Activated CD4-positive, alpha-beta T cell treated with anti-CD3 and anti-CD28 coated beads, Interleukin-2, amount 10 ng/mL, durations not matched to agents 24 days and 14 days (primary cell): Measurements from ENCODE around the gene MAPK8IP3. TPM values are rescaled to one million over a fixed set of nuclear protein-coding genes. Genes with fewer than 3 reads are reported as not detected.

Experiments
- DNase-seq: peaks from one replicate; pipeline ENCODE4 v3.0.0; 2022
- H3K27ac Mint-ChIP-seq: one replicate; pipeline ENCODE4 v1.8.0; 2022; ENCODE audit warnings: mild to moderate bottlenecking, mixed read lengths
- H3K27me3 Mint-ChIP-seq: one replicate; pipeline ENCODE4 v1.8.0; 2022; ENCODE audit warnings: mixed read lengths
- H3K36me3 Mint-ChIP-seq: one replicate; pipeline ENCODE4 v1.8.0; 2022; ENCODE audit warnings: low read depth, mild to moderate bottlenecking, mixed read lengths
- H3K4me1 Mint-ChIP-seq: one replicate; pipeline ENCODE4 v1.8.0; 2021; ENCODE audit warnings: mixed read lengths
- H3K4me3 Mint-ChIP-seq: one replicate; pipeline ENCODE4 v1.8.0; 2022; ENCODE audit warnings: mild to moderate bottlenecking, moderate library complexity, mixed read lengths
- H3K9me3 Mint-ChIP-seq: one replicate; pipeline ENCODE4 v1.8.0; 2021; ENCODE audit warnings: mixed read lengths
- intact Hi-C: fragments of 100-400 bp; cut with micrococcal nuclease; formaldehyde crosslinking; loops from one replicate; pipeline ENCODE4 v1.15.1; 2023
- total RNA-seq: library from RNA; stranded (reverse); gene quantifications from 2 replicates; pipeline ENCODE4 v1.2.3, GENCODE V29; 2022

Gene MAPK8IP3, protein sequence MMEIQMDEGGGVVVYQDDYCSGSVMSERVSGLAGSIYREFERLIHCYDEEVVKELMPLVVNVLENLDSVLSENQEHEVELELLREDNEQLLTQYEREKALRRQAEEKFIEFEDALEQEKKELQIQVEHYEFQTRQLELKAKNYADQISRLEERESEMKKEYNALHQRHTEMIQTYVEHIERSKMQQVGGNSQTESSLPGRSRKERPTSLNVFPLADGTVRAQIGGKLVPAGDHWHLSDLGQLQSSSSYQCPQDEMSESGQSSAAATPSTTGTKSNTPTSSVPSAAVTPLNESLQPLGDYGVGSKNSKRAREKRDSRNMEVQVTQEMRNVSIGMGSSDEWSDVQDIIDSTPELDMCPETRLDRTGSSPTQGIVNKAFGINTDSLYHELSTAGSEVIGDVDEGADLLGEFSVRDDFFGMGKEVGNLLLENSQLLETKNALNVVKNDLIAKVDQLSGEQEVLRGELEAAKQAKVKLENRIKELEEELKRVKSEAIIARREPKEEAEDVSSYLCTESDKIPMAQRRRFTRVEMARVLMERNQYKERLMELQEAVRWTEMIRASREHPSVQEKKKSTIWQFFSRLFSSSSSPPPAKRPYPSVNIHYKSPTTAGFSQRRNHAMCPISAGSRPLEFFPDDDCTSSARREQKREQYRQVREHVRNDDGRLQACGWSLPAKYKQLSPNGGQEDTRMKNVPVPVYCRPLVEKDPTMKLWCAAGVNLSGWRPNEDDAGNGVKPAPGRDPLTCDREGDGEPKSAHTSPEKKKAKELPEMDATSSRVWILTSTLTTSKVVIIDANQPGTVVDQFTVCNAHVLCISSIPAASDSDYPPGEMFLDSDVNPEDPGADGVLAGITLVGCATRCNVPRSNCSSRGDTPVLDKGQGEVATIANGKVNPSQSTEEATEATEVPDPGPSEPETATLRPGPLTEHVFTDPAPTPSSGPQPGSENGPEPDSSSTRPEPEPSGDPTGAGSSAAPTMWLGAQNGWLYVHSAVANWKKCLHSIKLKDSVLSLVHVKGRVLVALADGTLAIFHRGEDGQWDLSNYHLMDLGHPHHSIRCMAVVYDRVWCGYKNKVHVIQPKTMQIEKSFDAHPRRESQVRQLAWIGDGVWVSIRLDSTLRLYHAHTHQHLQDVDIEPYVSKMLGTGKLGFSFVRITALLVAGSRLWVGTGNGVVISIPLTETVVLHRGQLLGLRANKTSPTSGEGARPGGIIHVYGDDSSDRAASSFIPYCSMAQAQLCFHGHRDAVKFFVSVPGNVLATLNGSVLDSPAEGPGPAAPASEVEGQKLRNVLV (N-terminal part only)
- 78.2 and 80.2 TPM in 2 replicates for total RNA-seq

DNA sequence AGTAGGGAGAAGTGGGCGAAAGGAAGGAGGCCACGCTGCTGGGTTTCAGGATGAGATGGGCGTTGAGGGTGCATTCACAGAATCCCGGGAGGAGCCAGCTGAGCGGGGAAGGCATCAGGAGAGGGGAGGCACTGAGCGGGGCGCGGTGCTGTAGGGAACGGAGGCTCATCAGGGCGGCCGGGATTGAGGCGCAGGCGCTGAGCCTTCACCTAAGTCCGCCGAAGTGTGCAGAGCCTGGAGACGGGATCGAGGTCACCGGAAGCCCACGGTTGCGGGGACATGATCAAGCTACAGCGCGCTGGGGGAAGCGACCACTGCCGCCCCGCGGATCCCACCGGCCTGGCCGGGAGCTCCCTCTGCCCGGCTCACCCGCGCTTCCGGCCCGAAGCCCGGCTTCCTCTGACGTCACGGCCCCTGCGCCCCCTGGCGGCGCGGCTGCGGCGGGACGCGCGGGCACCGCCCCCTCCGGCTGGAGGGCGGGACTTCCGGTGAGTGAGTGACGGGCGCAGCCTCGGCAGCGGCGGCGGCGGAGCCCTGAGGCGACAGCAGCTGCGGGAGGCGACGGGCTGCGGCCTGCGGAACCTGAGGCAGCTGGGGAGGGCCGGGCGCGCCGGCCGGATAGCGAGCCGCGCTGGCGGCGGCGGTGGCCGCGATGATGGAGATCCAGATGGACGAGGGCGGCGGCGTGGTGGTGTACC lies at the start of gene MAPK8IP3:
MAPK8IP3 (plus strand) TSS at position 508 of the 698 bp plus-strand sequence; CDS start at position 653, 145 bp downstream.
- Mint-ChIP-seq H3K27me3 (no peaks in the 10 kb centered on the region), H3K36me3 (peaks cover 19% of the 10 kb centered on the region), H3K9me3 (no peaks in the 10 kb centered on the region), H3K4me3 (peak within 1 kb of the TSS; percentile 99), H3K4me1 (peaks cover 27% of the 10 kb centered on the region), H3K27ac (peak within 1 kb of the TSS; percentile 97)
- DNase-seq = peak; percentile 100
- intact Hi-C loops = loop anchor here (1.0 to 5.0 kb wide), 5 partner anchors 28 to 363 kb away; partner anchors contain the start of genes CRAMP1, EME2, IFT140 and JPT2

DNA sequence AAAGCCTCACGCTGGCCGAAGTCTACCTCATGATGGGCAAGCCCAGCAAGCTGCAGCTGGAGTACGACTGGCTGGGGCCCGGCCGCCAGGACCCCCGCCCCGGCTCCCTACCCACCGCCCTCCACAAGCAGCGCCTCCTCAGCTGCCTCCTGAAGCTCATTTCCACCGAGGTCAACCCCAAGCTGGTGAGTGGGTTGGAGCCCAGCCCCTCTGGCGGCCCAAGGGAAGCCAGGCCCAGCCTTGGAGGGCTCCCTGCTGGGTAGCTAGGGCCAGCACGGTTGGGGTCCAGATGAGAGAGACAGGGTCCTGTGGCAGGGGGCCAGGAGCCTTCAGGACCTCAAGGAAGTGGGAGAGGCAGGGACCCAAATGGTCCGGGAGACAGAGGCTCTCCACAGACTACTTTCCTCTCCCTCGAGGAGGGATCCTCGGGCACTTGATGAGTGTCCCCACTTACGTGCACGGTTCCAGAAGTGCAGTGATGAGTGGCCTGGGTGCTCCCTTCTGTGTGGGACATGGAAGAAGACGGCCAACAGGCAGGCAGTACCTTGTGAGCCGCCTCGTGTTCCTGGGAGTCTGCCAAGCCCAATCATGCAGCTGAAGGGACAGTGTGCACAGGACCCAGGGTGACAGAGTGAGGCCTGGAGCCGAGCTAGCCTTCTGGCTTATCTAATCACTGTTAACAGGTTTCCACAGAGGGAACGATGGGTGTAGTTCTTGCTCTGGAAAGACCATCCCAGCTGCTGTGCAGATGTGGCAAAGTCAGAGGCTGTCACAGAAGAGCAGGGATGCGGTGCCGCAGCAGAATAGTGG lies 49.0 kb upstream of the MAPK8IP3 start:
- Mint-ChIP-seq H3K4me3 (no peak overlapping the region), H3K36me3 (peaks cover 31% of the 10 kb centered on the region), H3K4me1 (no peaks in the 10 kb centered on the region), H3K27ac (no peak overlapping the region), H3K27me3 (no peaks in the 10 kb centered on the region), H3K9me3 (no peaks in the 10 kb centered on the region)
- DNase-seq = no peak
- intact Hi-C loops = no loop called here

DNA sequence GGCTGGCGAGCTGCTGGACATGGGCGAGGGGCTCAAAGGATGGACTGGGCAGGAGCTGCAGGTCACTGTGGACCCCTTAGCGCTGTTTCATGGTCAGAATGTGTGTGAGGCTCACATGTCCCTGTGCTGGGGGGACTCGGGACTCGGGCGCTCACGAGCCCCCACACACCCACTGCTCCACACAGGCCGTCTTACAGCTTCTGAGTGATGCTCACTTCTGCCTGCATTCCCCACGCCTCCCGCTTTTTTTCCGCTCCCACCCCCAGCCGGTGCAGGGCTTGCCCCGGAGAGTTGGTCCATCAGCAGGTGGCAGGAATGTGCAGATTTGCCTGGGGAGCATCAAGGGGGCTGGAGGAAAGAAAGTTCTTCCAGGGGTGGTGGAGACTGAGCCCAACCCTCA lies 48.2 kb upstream of the MAPK8IP3 start:
- Mint-ChIP-seq H3K27ac (no peak overlapping the region), H3K36me3 (peaks cover 34% of the 10 kb centered on the region), H3K4me3 (no peak overlapping the region), H3K4me1 (no peaks in the 10 kb centered on the region), H3K27me3 (no peaks in the 10 kb centered on the region), H3K9me3 (no peaks in the 10 kb centered on the region)
- intact Hi-C loops = no loop called here
- no peak for DNase-seq

DNA sequence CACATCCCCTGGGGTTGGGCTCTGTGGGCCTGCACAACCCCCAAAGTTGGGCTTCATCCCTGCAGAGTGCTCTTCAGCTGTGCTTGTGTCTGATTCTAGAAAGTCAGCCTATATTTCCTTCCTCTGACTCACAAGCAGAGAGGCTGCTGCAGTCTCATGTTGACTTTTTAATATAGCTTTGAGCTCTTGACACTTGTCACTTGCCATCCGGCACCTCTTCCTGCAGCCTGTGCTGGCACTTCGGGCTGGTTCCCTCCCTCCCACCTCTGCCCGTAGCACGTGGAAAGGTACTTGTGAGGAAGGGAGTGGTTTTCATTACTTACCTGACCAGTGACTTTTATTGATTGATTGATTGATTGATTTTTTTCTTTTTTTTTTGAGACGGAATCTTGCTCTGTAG lies 47.0 kb upstream of the MAPK8IP3 start:
- H3K27ac Mint-ChIP-seq = no peak overlapping the region
- H3K4me3 Mint-ChIP-seq = no peak overlapping the region
- DNase-seq = no peak
- intact Hi-C loops = no loop called here
- no peaks in the 10 kb centered on the region for H3K4me1 Mint-ChIP-seq
- H3K36me3 Mint-ChIP-seq = peaks cover 42% of the 10 kb centered on the region
- no peaks in the 10 kb centered on the region for H3K27me3 Mint-ChIP-seq
- H3K9me3 Mint-ChIP-seq = no peaks in the 10 kb centered on the region

DNA sequence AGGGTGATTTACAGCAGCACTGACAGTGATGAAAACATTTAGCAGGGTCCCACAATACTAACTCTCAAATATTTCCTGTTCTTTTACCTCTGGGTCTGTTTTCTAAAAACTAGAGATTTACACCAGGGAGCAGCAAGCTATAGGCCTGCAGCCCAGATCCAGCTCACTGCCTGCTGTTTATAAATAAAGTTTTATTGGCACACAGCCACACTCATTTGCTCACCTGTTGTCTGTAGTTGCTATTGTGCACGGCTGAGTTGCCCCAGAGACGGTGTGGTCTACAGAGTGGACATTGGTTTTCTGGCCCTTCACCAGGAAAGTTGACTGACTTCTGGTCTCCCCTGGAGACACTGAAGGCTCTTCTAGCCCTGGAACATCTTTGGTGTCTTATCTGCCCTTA lies 44.2 kb upstream of the MAPK8IP3 start:
- no peak for DNase-seq
- Mint-ChIP-seq H3K4me3 (no peak overlapping the region), H3K27ac (no peak overlapping the region), H3K4me1 (no peaks in the 10 kb centered on the region), H3K36me3 (peaks cover 41% of the 10 kb centered on the region), H3K9me3 (no peaks in the 10 kb centered on the region), H3K27me3 (no peaks in the 10 kb centered on the region)
- intact Hi-C loops = no loop called here

DNA sequence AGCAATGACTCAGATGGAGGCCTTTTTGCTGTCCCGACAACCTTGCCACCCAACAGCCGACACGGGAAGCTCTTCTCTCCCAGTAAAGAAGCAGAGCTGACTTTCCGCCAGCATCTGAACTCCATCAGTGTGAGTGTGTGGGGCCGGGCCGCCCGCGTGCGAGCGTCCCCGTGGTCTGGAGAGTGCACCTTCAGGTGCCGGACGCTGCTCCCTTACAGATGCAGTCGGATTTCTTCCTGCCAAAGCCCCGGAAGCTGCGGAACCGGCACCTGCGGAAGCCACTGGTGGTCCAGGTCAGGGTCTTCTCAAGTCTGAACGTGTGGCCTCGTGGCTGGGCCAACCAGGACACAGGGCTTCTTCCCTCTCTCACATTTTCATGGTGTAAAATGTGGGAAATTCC lies 43.5 kb upstream of the MAPK8IP3 start:
- Mint-ChIP-seq H3K4me1 (no peaks in the 10 kb centered on the region), H3K4me3 (no peak overlapping the region), H3K27me3 (no peaks in the 10 kb centered on the region), H3K36me3 (peaks cover 44% of the 10 kb centered on the region), H3K9me3 (no peaks in the 10 kb centered on the region), H3K27ac (no peak overlapping the region)
- intact Hi-C loops = no loop called here
- DNase-seq = no peak

DNA sequence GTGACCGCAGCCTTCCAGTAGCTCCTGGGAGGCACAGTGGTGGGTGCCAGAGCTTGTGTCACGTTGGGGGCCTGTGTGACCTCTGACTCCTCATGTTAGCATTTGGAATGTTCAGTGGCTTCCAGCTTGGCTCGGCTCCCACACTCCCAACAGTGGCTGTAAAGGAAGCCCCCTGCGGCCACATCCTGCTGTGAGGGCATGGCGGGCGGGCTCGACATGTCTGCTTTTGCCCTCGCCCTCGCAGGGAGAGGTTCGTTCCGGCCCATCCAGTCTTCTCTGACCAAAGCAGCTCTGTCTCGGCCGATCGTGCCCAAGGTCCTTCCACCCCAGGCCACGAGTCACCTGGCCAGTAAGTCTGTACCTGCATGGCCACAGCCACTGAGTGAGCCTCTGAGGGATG lies 40.2 kb upstream of the MAPK8IP3 start:
- intact Hi-C loops = no loop called here
- no peaks in the 10 kb centered on the region for H3K27me3 Mint-ChIP-seq
- H3K4me3 Mint-ChIP-seq = no peak overlapping the region
- H3K27ac Mint-ChIP-seq = no peak overlapping the region
- no peaks in the 10 kb centered on the region for H3K9me3 Mint-ChIP-seq
- H3K36me3 Mint-ChIP-seq = peaks cover 61% of the 10 kb centered on the region
- H3K4me1 Mint-ChIP-seq = no peaks in the 10 kb centered on the region
- DNase-seq = no peak

DNA sequence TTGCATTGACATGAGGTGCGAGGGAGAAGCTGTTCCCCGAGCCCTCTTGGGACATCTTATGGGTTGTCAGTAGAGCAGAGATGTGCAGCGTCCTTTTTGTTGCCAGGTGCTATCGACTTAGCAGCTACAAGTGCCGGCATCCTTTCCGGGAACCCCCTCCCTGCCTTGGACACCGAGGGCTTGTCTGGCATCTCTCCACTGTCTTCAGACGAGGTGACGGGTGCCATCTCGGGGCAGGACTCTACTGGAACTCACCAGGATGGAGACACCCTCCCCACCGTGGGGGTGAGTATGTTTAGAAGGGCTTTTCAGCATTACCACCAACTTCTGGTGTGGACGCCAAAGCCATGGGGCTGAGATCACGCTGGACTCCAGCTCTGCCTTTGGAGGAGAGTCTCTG lies 39.7 kb upstream of the MAPK8IP3 start:
- Mint-ChIP-seq H3K4me3 (no peak overlapping the region), H3K9me3 (no peaks in the 10 kb centered on the region), H3K36me3 (peaks cover 66% of the 10 kb centered on the region), H3K27ac (no peak overlapping the region), H3K4me1 (no peaks in the 10 kb centered on the region), H3K27me3 (no peaks in the 10 kb centered on the region)
- intact Hi-C loops = no loop called here
- DNase-seq = no peak

DNA sequence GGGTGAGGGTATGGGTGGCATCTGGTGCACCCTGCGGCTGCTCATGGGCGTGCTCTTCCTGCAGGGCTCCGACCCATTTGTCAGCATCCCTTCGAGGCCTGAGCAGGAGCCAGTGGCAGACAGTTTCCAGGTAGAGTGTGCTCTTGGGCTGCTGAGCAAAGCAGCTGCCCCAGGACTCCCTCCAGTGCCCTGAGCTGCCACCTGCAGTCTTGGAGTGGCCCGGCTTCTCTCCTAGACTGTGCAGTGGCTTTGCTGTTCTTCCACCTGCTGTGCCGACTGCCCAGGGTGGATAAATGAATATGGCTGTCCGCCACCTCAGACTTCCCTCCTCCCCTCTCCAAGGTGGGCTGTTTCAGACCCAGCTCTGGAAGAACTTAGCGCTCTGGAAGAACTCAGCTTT lies 38.7 kb upstream of the MAPK8IP3 start:
- Mint-ChIP-seq H3K4me3 (no peak overlapping the region), H3K27me3 (no peaks in the 10 kb centered on the region), H3K36me3 (peaks cover 67% of the 10 kb centered on the region)

DNA sequence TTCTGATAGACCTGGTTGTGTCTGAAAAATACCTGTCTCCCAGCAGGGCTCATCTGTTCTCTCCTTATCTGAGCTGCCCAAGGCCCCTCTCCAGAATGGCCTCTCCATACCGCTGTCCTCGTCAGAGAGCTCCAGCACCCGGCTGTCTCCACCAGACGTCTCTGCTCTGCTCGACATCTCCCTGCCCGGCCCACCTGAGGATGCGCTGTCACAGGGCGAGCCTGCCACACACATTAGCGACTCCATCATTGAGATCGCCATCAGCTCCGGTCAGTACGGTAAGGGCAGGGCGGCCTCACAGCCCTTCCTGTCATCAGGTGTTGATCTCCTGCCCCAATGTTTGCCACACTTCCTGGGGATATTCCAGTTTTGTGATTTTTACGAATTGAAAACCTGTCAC lies 38.1 kb upstream of the MAPK8IP3 start:
- intact Hi-C loops = no loop called here
- Mint-ChIP-seq H3K4me1 (no peaks in the 10 kb centered on the region), H3K4me3 (no peak overlapping the region), H3K27ac (no peak overlapping the region), H3K27me3 (no peaks in the 10 kb centered on the region), H3K9me3 (no peaks in the 10 kb centered on the region), H3K36me3 (peaks cover 66% of the 10 kb centered on the region)
- DNase-seq = no peak

More for the DNA sequence above, 38.7 kb upstream of the MAPK8IP3 start:
- DNase-seq = no peak
- H3K27ac Mint-ChIP-seq = no peak overlapping the region
- no peaks in the 10 kb centered on the region for H3K9me3 Mint-ChIP-seq
- intact Hi-C loops = no loop called here
- H3K4me1 Mint-ChIP-seq = no peaks in the 10 kb centered on the region

DNA sequence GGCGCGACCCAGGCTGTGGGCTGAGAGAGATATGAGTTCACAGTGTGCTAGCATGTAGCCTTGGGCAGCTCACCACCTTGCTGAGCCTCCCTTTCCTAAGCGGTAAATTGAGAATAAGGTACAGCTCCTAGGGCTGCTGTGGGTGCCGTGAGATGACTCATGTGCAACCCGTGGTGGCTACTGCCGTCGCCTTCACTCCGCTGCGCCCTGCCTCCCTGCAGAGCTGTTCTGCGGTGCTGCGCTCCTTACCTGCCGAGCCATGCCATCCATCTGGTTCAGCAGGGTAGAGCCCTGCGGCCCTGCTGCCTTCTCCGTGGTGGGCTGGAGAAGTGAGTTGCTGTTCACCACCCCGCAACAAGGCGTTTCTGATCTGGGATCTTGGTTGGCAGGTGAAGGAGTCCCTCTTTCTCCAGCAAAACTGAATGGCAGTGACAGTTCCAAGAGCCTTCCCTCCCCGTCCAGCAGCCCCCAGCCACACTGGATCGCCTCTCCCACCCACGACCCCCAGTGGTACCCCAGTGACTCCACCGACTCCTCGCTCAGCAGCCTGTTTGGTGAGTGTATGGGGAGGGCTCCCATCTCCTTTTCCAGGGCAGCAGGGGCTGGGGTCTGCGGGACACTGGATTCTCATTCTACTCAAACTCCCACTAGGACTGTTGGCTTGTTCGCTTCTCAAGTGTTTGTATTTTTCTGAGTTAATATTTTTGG lies 37.2 kb upstream of the MAPK8IP3 start:
- DNase-seq = no peak
- Mint-ChIP-seq H3K27ac (no peak overlapping the region), H3K4me3 (no peak overlapping the region), H3K9me3 (no peaks in the 10 kb centered on the region), H3K4me1 (no peaks in the 10 kb centered on the region), H3K36me3 (peaks cover 68% of the 10 kb centered on the region), H3K27me3 (no peaks in the 10 kb centered on the region)
- intact Hi-C loops = no loop called here

DNA sequence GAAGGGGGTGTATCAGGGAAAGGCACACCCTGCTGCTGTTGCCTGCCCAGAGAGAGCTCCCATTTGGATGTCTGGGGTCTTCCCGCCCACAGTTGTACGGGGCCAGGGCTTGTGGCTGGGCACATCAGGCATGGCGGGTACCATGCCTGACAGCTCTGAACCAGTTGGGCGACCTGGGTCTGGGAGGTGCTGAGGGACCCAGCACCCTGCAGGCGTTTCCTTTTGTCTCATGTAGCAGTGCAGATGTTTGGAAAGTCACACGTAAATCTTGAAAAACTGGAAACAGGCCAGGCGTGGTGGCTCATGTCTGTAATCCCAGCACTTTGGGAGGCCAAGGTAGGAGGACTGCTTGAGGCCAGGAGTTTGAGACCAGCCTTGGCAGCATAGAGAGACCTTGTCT lies 36.3 kb upstream of the MAPK8IP3 start:
- peaks cover 70% of the 10 kb centered on the region for H3K36me3 Mint-ChIP-seq
- H3K4me1 Mint-ChIP-seq = no peaks in the 10 kb centered on the region
- intact Hi-C loops = no loop called here

More for the DNA sequence above, 36.3 kb upstream of the MAPK8IP3 start:
- DNase-seq = no peak
- Mint-ChIP-seq H3K27me3 (no peaks in the 10 kb centered on the region), H3K27ac (no peak overlapping the region), H3K4me3 (no peak overlapping the region), H3K9me3 (no peaks in the 10 kb centered on the region)
